DMS 273 treated with DMSO at 0.1 percent for 48 hours (cell line): ENCODE results near the gene BIRC6.
"Not testable (repeated sequence)": the region's sequence is repeated elsewhere in the genome, so short reads cannot be mapped to it uniquely, and the experiment has no call there.

Experiments used
- DNase-seq: peaks from one replicate; lab custom pipeline; 2025; lab: John Stamatoyannopoulos, UW

BIRC6 gene

DNA sequence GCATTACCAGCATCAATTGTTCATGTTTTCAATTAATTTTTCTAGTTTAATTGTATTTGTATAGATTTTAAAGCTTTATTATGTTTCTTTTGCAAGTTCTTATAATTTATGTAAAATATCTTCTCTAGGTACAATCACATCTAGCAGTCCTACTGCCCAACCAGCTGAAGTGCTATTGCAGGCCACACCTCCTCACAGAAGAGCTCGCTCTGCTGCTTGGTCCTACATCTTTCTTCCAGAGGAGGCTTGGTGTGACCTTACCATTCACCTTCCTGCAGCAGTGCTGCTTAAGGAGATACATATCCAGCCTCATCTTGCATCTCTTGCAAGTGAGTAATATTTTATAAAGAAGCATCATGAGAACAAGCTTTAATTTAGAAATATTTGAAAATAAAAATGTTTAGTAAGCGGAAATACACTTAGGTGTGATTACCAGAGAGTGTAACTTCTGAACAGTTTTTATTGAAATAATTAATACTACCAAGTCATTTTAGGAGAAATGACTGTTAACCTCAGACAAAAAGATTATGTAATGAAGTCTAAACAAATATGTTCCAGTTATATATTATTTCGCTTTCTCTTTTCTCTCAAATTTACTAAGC, 148.2 kb downstream of the BIRC6 start:
- no peak for DNase-seq

- no peak for DNase-seq
Measured at GRCh38 chr2:32506446-32506845, 149.6 kb downstream of the BIRC6 start.

- DNase-seq = no peak
Measured at GRCh38 chr2:32514946-32515345, 158.1 kb downstream of the BIRC6 start.

DNA sequence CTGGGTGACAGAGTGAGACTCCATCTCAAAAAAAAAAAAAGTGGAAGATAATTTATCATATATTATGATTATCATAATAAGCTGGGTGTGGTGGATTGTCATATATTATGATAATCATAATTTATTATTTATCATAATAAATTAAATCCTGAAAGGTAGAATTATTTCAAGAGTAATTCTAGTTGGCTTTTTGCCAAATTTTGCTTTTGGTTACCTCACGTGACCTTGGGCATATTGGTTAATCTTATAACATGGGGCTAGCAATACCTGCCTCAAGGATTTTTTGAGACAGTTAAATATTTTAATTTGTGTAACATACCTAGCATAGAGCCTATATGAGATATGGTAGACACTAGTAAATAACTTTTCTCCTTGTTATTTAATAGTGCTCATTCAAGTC, 159.7 kb downstream of the BIRC6 start:
- no peak for DNase-seq

DNA sequence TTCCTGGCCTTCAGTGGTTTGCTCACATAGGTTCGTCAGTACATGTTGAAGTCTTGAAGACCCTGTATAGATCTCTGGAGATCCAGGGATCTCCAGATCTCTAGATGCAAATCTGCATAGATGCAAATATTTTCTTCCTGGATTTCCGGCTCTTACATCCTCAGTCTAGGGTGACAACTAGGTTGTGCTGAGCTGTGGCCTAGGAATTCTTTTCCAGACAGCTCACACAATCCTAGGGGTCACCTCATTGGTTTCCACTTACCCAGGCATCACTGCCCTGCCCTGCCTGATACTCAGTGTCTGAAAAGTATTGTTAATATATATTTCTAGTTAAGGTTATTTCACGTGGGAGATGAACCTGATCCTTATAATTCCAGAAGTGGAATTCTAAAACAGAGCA, 165.9 kb downstream of the BIRC6 start:
- DNase-seq = no peak

- no peak for DNase-seq
Measured at GRCh38 chr2:32523686-32524085, 166.9 kb downstream of the BIRC6 start.

GRCh38 chr2:32532341-32532740, 175.5 kb downstream of the BIRC6 start:
- no peak for DNase-seq

DNA sequence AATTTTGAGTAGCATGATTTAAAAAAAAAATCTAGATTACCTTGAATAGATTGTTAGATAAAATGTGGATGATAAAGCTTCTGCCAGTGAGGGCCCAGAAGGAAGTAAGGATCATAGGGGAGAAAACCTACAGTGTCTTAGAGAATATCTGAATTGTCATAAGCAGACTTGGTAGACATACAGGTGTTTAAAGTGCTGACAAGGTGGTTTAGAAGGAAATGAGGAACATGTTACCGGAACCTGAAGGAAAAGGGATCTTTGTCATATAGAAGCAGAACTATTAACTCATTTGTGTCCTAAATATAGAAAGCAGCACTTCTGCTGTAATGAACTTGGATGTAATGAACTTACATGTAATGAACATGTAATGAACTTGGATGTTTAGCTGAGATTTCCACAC, 176.1 kb downstream of the BIRC6 start:
- no peak for DNase-seq

DNA sequence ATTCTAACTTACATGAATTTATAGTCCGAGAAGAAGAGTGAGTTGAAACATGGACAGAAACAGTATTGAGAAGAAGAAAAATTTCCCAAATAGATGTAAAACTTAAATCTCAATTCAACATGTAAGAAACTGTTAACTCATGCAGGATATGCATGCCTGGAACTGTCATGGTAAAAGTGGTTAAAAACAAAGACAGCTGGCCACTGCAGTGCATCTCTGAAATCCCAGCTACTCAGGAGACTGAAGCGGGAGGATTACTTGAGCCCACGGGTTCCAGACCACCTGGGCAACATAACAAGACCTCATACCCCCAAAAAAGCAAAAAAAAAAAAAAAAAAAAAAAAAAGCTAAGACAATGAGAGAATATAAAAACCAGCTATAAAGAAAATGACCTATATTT, 178.0 kb downstream of the BIRC6 start:
- no peak for DNase-seq

- DNase-seq = no peak
Measured at GRCh38 chr2:32538735-32539134, 181.9 kb downstream of the BIRC6 start.

DNA sequence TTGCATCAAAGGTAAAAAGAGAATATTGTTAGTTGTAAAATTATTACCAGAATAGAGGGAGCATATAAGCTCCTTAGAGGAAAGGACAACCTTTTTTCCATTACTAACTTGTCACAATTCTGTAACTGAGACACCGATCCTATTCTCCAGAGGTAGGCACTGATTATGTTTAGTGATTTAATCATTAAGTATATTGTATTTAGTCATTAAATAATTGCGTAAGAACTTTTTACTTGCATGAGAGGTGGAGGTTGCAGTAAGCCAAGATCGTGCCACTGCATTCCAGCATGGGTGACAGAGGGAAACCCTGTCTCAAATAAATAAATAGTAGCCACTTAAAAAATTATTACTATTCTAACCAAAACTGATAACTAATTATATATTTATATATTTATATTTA, 195.7 kb downstream of the BIRC6 start:
- DNase-seq = not testable (repeated sequence)

GRCh38 chr2:32553829-32554432, 197.1 kb downstream of the BIRC6 start:
- DNase-seq = no peak

GRCh38 chr2:32558492-32558891, 201.7 kb downstream of the BIRC6 start:
- no peak for DNase-seq

DNA sequence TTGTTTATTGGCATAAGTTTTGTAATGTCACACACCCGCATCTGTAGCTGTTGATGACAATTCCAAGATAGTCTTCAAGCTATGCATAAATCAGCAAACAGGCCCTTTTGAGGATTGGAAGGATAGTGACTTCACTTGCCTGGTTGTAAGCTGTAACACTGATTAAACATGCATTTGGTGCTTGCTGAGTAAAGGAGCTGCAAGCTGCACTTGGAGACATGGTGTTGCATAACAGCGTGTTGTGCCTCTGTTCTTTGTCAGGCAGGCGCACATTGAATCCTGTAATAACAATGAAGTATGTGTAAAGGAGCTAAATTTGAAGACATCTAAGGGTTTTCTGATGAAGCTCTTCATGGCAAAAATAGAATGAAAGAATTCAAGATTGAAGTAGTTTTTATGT, 202.3 kb downstream of the BIRC6 start:
- no peak for DNase-seq

- no peak for DNase-seq
Measured at GRCh38 chr2:32562906-32563305, 206.1 kb downstream of the BIRC6 start.

DNA sequence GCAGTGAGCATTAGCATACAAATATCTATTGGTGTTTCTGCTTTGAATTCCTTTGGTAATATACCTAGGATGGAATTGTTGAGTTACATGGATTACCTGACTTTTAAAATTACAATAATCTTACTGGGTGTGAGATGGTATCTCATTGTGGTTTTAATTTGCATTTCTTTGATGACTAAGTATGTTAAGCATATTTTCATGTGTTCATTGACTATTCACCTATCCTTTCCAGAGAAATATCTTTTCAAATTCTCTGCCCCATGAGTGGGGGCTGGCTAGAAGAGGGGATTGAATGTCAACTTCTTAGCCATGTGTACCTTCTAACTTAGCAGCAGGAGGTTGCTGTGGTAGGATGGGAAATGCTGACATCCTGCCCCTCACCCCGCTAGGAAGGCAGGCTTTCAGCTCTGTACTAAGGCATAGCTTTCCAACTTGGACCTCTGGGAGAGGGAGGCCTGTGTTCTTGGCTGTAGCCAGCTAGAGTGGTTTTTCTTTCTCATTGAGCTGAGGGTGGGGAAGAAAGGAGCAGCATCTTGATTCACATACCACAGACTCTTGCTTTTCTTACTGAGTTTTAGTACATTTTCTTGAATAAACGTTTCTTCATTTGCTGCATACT, 207.7 kb downstream of the BIRC6 start:
- DNase-seq = no peak

DNA sequence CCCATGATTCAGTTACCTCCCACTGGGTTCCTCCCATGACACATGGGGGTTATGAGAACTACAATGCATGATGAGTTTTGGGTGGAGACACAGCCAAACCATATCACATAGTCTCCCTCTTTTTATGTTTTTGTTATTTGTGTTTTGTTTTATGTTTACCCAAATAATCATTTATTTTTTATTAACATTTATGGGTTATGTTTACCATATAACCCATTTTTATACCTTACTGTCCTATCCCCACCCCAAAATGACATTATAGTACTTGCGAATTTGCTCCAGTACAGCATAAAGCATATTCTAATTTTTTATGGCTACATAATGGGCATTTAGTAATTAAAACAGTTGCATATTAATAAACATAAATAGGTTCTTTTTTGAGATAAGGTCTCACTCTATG, 209.1 kb downstream of the BIRC6 start:
- no peak for DNase-seq

DNA sequence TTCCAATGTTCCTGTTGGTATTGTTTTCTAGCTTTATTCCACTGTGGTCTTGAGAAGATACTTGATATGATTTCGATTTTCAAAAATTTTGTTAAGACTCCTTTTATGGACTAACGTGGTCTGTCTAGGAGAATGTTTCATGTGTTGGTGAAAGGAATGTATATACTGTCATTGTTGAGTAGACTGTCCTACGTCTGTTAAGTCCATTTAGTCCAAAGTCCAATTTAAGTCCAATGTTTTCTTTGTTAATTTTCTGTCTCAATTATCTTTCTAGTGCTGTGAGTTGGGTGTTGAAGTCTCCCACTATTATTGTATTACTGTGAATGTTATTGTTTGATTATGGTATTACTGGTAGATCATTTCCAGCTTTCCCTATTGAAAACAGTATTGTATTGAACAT, 215.2 kb downstream of the BIRC6 start:
- no peak for DNase-seq

DNA sequence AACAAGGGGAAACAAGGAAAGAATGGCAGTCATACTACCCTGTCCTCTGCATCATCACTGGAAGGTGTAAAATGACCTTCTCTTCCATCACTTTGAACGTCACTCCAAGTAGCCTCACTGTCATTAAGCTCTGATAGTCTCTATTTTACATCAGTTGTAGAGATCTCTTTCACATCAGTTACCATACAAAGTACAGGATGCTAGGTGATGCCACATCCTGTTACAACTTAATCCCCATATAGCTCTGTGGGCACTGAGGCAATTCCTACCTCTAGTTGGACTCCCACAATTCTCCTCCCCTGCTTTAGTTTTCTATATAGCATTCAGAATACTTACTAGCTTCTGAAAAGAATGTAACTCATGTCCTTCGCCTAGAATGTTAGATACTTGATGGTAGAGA, 215.9 kb downstream of the BIRC6 start:
- DNase-seq = no peak

DNA sequence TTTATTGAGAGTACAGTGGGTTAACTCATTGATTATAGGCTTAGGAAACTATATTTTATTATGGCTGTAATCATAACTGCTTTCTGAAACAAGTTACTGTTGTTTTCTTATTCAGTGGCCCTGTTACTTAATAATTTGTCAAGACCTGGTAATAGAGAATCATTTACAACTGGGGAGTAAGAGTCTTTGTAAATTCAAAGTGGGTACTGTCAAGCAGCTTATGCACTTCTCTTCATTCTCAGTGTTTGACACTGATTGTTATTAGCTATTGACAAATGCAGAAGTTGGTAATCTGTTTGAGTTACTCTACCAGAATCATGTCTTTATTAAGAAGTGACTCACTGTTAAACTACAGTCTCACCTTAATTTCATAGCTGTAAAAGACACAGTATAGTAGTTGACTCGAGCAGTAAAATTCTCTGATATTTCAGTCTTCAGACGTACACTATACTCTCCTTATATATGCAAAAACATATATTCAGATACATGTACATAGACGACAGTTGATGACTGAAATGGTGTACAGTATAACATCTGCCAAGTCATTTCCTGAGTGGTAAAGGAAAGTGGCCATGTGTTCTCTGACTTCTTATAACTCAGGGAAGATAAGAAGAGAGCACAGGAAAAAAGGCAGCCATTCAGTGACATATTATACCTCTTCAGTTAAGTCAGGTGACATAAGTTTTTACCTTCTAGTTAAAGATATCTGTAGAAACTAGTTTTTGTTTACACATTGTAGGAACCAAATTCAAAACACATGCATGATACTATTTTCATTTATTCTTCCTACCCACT, 235.0 kb downstream of the BIRC6 start:
- no peak for DNase-seq

DNA sequence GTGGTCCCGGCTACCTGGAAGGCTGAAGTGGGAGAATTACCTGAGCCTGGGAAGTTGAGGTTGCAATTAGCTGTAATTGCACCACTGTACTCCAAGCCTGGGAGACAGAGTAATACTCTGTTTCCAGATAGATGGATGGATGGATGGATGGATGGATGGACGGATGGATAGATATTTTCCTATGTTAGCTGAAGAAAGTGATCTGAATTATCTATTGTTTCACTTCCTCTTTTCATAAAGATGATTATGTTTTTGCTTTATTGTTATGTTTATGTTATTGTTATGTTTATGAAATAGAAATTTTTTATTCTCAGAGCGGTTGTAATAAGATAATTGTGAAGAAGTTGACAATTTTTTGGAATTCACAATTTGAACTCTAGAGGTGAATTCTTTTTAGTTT, 237.8 kb downstream of the BIRC6 start:
- no peak for DNase-seq

DNA sequence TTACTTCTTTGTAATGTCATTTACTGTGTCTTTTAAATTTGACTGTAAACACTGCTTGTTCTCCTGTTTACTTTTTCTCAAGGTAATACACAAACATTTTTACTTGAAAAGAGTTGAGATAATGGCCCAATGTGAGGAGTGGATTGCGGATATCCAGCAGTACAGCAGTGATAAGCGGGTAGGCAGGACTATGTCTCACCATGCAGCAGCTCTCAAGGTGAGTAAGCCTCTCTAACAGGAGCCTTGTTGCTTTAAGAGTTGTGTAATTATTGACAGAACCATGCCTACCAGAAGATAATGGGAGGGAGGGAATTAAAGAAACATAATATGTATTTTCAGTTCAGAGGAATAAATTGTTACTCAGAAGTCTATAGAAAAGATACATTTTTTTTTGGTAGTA, 254.5 kb downstream of the BIRC6 start:
- no peak for DNase-seq

- no peak for DNase-seq
Measured at GRCh38 chr2:32611771-32612170, 254.9 kb downstream of the BIRC6 start.
